K562 (cell line): Measurements from ENCODE around the gene CFAP58. TPM values are rescaled to one million over a fixed set of nuclear protein-coding genes. Genes with fewer than 3 reads are reported as not detected.

ENCODE experiments used
- ATAC-seq: fragments of 200-7000 bp; cut with Tn5 transposase; 3 replicates; pipeline ENCODE4 v1.9.1; 2020; ENCODE audit warnings: moderate library complexity
- BruUV-seq: library from RNA; stranded (reverse); fragments of 400-500 nt; replicated peaks from 2 replicates; lab custom pipeline; 2021; lab: Mats Ljungman, UMichigan
- CTCF ChIA-PET: fragments of 300-600 bp; formaldehyde crosslinking; extraction: SDS; loops from one replicate; lab custom pipeline; 2021; ENCODE audit warnings: low intra/inter-chr PET ratio; lab: Yijun Ruan, JAX
- POLR2A ChIA-PET: fragments of 300-600, 350-650 bp; sonication (Branson Sonifier 250); formaldehyde crosslinking; extraction: SDS; loops from one replicate; lab custom pipeline; 2021; ENCODE audit warnings: antibody characterized with exemption, inconsistent platforms; lab: Yijun Ruan, JAX
- DNase-seq, 4 experiments: peaks; one replicate each; pipeline versions ENCODE4 v3.0.0 to v3.0.0-alpha.2; 2011 to 2018; ENCODE audit warnings: low spot score in 3 of 4, mixed read lengths in 3 of 4; ENCODE audit errors: extremely low read depth in 1 of 4
- FAIRE-seq: peaks from 2 replicates; lab custom pipeline; 2011; peaks lifted over from hg19 to GRCh38; lab: Jason Lieb, UNC
- H2AFZ ChIP-seq: 2 replicates; pipeline ENCODE4 v1.6.0; 2011; ENCODE audit warnings: low read depth, low read length, control low read depth, inconsistent platforms
- H3K27ac ChIP-seq: fragments of 200-600 bp; 3 replicates; pipeline ENCODE4 v1.8.0; 2011; ENCODE audit warnings: low read depth, mild to moderate bottlenecking, control low read depth, inconsistent platforms, low read length, moderate library complexity, mixed read lengths; ENCODE audit errors: extremely low read depth
- H3K27me3 ChIP-seq, 2 experiments: fragments of 300-600 bp in 1 of 2; 2 replicates in 1 of 2; 3 replicates in 1 of 2; pipeline versions ENCODE4 v1.6.0 to v1.8.0; 2011; ENCODE audit warnings: inconsistent platforms in 2 of 2, low read length in 2 of 2, mild to moderate bottlenecking in 1 of 2, mixed read lengths in 1 of 2, moderate library complexity in 1 of 2; ENCODE audit not compliant: control insufficient read depth in 2 of 2, insufficient read depth in 2 of 2
- H3K36me3 ChIP-seq: fragments of 300-600 bp; 3 replicates; pipeline ENCODE4 v1.8.0; 2011; ENCODE audit warnings: mild to moderate bottlenecking, low read length, inconsistent platforms; ENCODE audit not compliant: control insufficient read depth, insufficient read depth
- H3K4me1 ChIP-seq, 2 experiments: fragments of 200-600 bp in 1 of 2; replicated peaks in 1 of 2; 2 replicates in 1 of 2; 3 replicates in 1 of 2; pipeline versions ENCODE4 v1.5.1 to v1.8.0; 2011; ENCODE audit warnings: inconsistent platforms in 2 of 2, low read length in 2 of 2, mild to moderate bottlenecking in 1 of 2, mixed read lengths in 1 of 2, moderate library complexity in 1 of 2; ENCODE audit not compliant: control insufficient read depth in 2 of 2, insufficient read depth in 2 of 2
- H3K4me2 ChIP-seq: 2 replicates; pipeline ENCODE4 v1.6.1; 2011; ENCODE audit warnings: low read length, control low read depth, inconsistent platforms, mixed read lengths; ENCODE audit not compliant: insufficient read depth
- H3K4me3 ChIP-seq: fragments of 200-600 bp; sonication (generic), shearing (Covaris generic); 2 replicates; pipeline ENCODE4 v1.5.1; 2016; ENCODE audit warnings: control low read depth, inconsistent platforms
- H3K79me2 ChIP-seq: fragments of 200-600 bp; 3 replicates; pipeline ENCODE4 v1.8.0; 2011; ENCODE audit warnings: low read length, inconsistent platforms; ENCODE audit not compliant: control insufficient read depth, insufficient read depth
- H3K9ac ChIP-seq, 2 experiments: 2 replicates each; pipeline versions ENCODE4 v1.6.0 to v1.6.1; 2011; ENCODE audit warnings: low read depth in 2 of 2, low read length in 2 of 2, control low read depth in 1 of 2, inconsistent platforms in 1 of 2, mild to moderate bottlenecking in 1 of 2, mixed read lengths in 1 of 2; ENCODE audit not compliant: insufficient read depth in 1 of 2
- H3K9me1 ChIP-seq: one replicate; pipeline ENCODE4 v1.6.0; 2011; ENCODE audit warnings: inconsistent platforms, mild to moderate bottlenecking, low read length, moderate library complexity; ENCODE audit not compliant: control insufficient read depth, insufficient read depth
- H3K9me3 ChIP-seq: replicated peaks from 2 replicates; pipeline ENCODE4 v1.5.1; 2011; ENCODE audit warnings: low read depth, low read length, inconsistent platforms; ENCODE audit not compliant: control insufficient read depth, insufficient read depth
- H4K20me1 ChIP-seq: replicated peaks from 2 replicates; pipeline ENCODE4 v1.6.1; 2011; ENCODE audit warnings: low read length, inconsistent platforms, mixed read lengths; ENCODE audit not compliant: control insufficient read depth, insufficient read depth
- PCBP2 ChIP-seq: fragments of 200-400 bp; formaldehyde crosslinking; IDR thresholded peaks from 2 replicates; pipeline ENCODE4 v1.6.1; 2018; ENCODE audit warnings: low read length, low read depth, mild to moderate bottlenecking, moderate library complexity; ENCODE audit not compliant: poor library complexity, severe bottlenecking
- TAF7 ChIP-seq: fragments of 450-650 bp; IDR thresholded peaks from 2 replicates; pipeline ENCODE4 v1.6.1; 2016; ENCODE audit warnings: missing genetic modification characterization, missing compliant biosample characterization
- ZMIZ1 ChIP-seq, 2 experiments: fragments of 150-350 bp in 1 of 2; IDR thresholded peaks; 2 replicates each; pipeline ENCODE4 v1.6.1; 2012 to 2016; ENCODE audit warnings: low read depth in 2 of 2, low read length in 2 of 2, mild to moderate bottlenecking in 1 of 2, moderate library complexity in 1 of 2
- ZNF121 ChIP-seq: sonication (generic); formaldehyde crosslinking; conservative IDR thresholded peaks from 2 replicates; pipeline ENCODE4 v1.8.0; 2022; ENCODE audit warnings: missing genetic modification reagents
- ZNF175 ChIP-seq: fragments of 200-800 bp; sonication (Bioruptor generic); IDR thresholded peaks from 2 replicates; pipeline ENCODE4 v1.6.1; 2016; ENCODE audit warnings: low read depth, mild to moderate bottlenecking, missing genetic modification characterization, missing compliant biosample characterization
- ZNF699 ChIP-seq: fragments of 250-450 bp; sonication (Bioruptor Pico); IDR thresholded peaks from 2 replicates; pipeline ENCODE4 v1.8.0; 2021; ENCODE audit warnings: mild to moderate bottlenecking, moderate library complexity; ENCODE audit not compliant: insufficient replicate concordance
- WGBS: fragments of 100-300 bp; shearing (Covaris generic); methylation state at CpG from one replicate; pipeline ENCODE4 v1.1.6; 2016; ENCODE audit warnings: low coverage, mixed read lengths; ENCODE audit not compliant: insufficient coverage; ENCODE audit errors: missing lambda C conversion rate; 5-methylcytosine and 5-hydroxymethylcytosine counted together
- in situ Hi-C: fragments of 300-500 bp; cut with MboI; formaldehyde crosslinking; loops from 4 replicates; pipeline ENCODE4 v1.15.0; 2018; ENCODE audit warnings: inconsistent platforms, mixed read lengths
- intact Hi-C: fragments of 100-400 bp; cut with micrococcal nuclease; formaldehyde crosslinking; loops from 2 replicates; pipeline ENCODE4 v1.14.2; 2022
- polyA plus RNA-seq, 8 experiments: library from polyadenylated mRNA; depleted of rRNA in 4 of 8; stranded (reverse) in 5 of 8; unstranded in 3 of 8; fragments of >200 nt; fragmentation: Nextera tagmentation in 2 of 8; fragmentation: Illumina TruSeq in 1 of 8; extraction: Ambion mirVana in 2 of 8; extraction: Trizol in 1 of 8; gene quantifications; 2 replicates each; pipeline versions ENCODE4 v1.2.1 to v1.2.3, GENCODE V29; 2011 to 2014; ENCODE audit warnings: inconsistent platforms in 1 of 8, missing spikeins in 1 of 8
- total RNA-seq, 7 experiments: library from RNA; depleted of rRNA in 6 of 7; stranded (reverse); fragments of >200 nt in 6 of 7; fragmentation: Illumina TruSeq in 2 of 7; extraction: Trizol in 2 of 7; gene quantifications; 2 replicates each; pipeline versions ENCODE4 v1.2.1 to v1.2.3, GENCODE V29; 2011 to 2021; ENCODE audit warnings: low replicate concordance in 1 of 7
- TF ChIP-seq, protein P1 (sequence below), 3 experiments: fragments of 200-800 bp in 1 of 3; sonication (Bioruptor generic) in 1 of 3; sonication (generic) in 1 of 3; formaldehyde crosslinking in 1 of 3; IDR thresholded peaks; 2 replicates each; pipeline versions ENCODE4 v1.6.1 to v1.8.0; 2016 to 2022; ENCODE audit warnings: mild to moderate bottlenecking in 2 of 3, missing compliant biosample characterization in 2 of 3, missing genetic modification characterization in 2 of 3, missing genetic modification reagents in 1 of 3
- TF ChIP-seq, protein P2 (sequence below): IDR thresholded peaks from 2 replicates; pipeline ENCODE4 v1.6.1; 2014; ENCODE audit warnings: antibody characterized with exemption
- TF ChIP-seq, protein P3 (sequence below): fragments of 250-450 bp; sonication (Bioruptor Pico); IDR thresholded peaks from 2 replicates; pipeline ENCODE4 v1.4.0; 2020; ENCODE audit warnings: mild to moderate bottlenecking, moderate library complexity

CFAP58 gene
- total and polyA plus RNA-seq, 9 of the 15 experiments (the other 6 are each of a cell fraction or from before 2014, with no cell fraction given), result 0.08 to 2.0 (median 0.71) TPM

DNA sequence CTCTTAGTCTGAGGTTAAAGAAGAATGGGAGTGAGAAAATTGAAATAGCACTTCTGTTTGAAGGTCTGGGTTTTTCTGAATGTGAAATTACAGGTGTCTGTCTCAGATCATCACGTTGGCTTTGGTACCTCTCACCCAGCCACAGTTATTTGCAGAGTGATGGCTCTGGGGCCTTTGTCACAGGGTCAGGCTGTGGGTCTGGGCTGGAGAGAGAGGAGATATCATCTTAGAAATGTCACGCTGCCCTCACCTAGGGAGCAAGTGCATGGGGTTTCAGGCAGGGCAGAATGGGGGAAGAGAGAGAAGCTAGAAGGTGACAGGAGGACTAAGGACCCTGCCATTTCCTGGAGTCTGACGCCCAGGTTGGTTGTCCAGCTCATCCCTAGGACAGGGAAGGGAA, 127.2 kb downstream of the CFAP58 start (continued):
- no peak for TF ChIP-seq ZMIZ1 (IDR thresholded peaks at IDR 0.05; ENCODE audit: low read depth in 2 of 2, low read length in 2 of 2)
- TF ChIP-seq, protein P1, sequence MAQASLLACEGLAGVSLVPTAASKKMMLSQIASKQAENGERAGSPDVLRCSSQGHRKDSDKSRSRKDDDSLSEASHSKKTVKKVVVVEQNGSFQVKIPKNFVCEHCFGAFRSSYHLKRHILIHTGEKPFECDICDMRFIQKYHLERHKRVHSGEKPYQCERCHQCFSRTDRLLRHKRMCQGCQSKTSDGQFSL (CRISPR knock-in tag; IDR thresholded peaks at IDR 0.05), result no peak
- TF ChIP-seq, protein P1 (tag; IDR thresholded peaks at IDR 0.05), result no peak

DNA sequence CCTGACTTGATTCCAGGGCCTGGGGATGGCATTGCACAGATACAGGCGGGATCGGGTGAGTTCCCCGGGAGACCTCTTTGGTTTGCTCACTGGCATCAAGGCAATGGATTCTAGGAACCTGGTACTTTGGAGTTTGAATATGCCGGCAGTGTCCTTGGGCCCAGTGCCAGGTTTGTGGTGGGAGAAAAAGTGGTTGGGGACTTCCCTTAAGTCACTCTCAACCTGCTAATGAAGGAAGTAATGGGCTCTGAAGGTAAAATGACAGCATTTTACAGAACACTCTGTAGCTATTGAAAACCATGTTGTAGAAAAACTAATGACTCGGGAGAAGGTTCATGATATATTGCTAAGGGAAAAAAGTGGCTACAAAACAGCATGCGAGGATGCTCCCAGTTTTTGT, 129.9 kb downstream of the CFAP58 start:
- no peak for DNase-seq
- BruUV-seq, result no TSS peak
- in situ Hi-C loops, result no loop called here
- no peaks in the 10 kb centered on the region for H3K79me2 ChIP-seq
- no peaks in the 10 kb centered on the region for H3K36me3 ChIP-seq
- H4K20me1 ChIP-seq, result no peaks in the 10 kb centered on the region; the same call in 1 of the 2 replicates
- no peak overlapping the region for H3K27ac ChIP-seq
- CTCF ChIA-PET, result no interaction called here
- H2AFZ ChIP-seq, result no peak overlapping the region
- H3K9ac ChIP-seq, result no peak overlapping the region
- intact Hi-C loops, result no loop called here
- FAIRE-seq, result no peak
- no peaks in the 10 kb centered on the region for H3K9me3 ChIP-seq
- H3K27me3 ChIP-seq, result no peaks in the 10 kb centered on the region; a peak in 1 of 5 replicates
- WGBS, result 0% methylated on average over 6 of the region's 6 CpGs
- no peaks in the 10 kb centered on the region for H3K4me1 ChIP-seq
- no peak overlapping the region for H3K4me3 ChIP-seq
- POLR2A ChIA-PET, result interaction anchor here (0.5 kb wide), 1 partner anchor 27 kb away, joined by 3 read pairs; no protein-coding TSS in a partner anchor
- H3K4me2 ChIP-seq, result no peak overlapping the region
- H3K9me1 ChIP-seq, result no peaks in the 10 kb centered on the region
- no peak for ATAC-seq
- TF ChIP-seq, protein P2, sequence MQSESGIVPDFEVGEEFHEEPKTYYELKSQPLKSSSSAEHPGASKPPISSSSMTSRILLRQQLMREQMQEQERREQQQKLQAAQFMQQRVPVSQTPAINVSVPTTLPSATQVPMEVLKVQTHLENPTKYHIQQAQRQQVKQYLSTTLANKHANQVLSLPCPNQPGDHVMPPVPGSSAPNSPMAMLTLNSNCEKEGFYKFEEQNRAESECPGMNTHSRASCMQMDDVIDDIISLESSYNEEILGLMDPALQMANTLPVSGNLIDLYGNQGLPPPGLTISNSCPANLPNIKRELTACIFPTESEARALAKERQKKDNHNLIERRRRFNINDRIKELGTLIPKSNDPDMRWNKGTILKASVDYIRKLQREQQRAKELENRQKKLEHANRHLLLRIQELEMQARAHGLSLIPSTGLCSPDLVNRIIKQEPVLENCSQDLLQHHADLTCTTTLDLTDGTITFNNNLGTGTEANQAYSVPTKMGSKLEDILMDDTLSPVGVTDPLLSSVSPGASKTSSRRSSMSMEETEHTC, result no peak
- TF ChIP-seq ZNF175 (CRISPR knock-in tag), result no peak
- no peak for TF ChIP-seq TAF7 (tag)
- no peak for TF ChIP-seq ZNF699 (CRISPR knock-in tag)
- TF ChIP-seq, protein P3, sequence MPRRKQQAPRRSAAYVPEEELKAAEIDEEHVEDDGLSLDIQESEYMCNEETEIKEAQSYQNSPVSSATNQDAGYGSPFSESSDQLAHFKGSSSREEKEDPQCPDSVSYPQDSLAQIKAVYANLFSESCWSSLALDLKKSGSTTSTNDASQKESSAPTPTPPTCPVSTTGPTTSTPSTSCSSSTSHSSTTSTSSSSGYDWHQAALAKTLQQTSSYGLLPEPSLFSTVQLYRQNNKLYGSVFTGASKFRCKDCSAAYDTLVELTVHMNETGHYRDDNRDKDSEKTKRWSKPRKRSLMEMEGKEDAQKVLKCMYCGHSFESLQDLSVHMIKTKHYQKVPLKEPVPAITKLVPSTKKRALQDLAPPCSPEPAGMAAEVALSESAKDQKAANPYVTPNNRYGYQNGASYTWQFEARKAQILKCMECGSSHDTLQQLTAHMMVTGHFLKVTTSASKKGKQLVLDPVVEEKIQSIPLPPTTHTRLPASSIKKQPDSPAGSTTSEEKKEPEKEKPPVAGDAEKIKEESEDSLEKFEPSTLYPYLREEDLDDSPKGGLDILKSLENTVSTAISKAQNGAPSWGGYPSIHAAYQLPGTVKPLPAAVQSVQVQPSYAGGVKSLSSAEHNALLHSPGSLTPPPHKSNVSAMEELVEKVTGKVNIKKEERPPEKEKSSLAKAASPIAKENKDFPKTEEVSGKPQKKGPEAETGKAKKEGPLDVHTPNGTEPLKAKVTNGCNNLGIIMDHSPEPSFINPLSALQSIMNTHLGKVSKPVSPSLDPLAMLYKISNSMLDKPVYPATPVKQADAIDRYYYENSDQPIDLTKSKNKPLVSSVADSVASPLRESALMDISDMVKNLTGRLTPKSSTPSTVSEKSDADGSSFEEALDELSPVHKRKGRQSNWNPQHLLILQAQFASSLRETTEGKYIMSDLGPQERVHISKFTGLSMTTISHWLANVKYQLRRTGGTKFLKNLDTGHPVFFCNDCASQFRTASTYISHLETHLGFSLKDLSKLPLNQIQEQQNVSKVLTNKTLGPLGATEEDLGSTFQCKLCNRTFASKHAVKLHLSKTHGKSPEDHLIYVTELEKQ (CRISPR knock-in tag), result no peak
- no peak for TF ChIP-seq PCBP2
- TF ChIP-seq ZNF121 (CRISPR knock-in tag), result no peak
